H1 (cell line): ENCODE results near the gene MACROD1. TPM values are rescaled to one million over a fixed set of nuclear protein-coding genes. Genes with fewer than 3 reads are reported as not detected.

Experiments
- CTCF ChIA-PET: fragments of 300-600 bp; sonication (Branson Sonifier 250); formaldehyde crosslinking; loops from one replicate; lab custom pipeline; 2021; ENCODE audit not compliant: partially characterized antibody; lab: Charles Lee
- POLR2A ChIA-PET: fragments of 300-600 bp; sonication (Branson Sonifier 250); formaldehyde crosslinking; loops from one replicate; lab custom pipeline; 2021; ENCODE audit warnings: inconsistent platforms; ENCODE audit not compliant: partially characterized antibody; lab: Charles Lee
- DNase-seq, 2 experiments: peaks; one replicate each; pipeline versions ENCODE4 v3.0.0 to v3.0.0-alpha.2; 2010 to 2022; ENCODE audit warnings: low spot score in 2 of 2, low read depth in 1 of 2, mixed read lengths in 1 of 2
- FAIRE-seq: peaks from 2 replicates; lab custom pipeline; 2011; peaks lifted over from hg19 to GRCh38; lab: Jason Lieb, UNC
- H2AFZ ChIP-seq: 2 replicates; pipeline ENCODE4 v1.8.1; 2012; ENCODE audit warnings: low read length, inconsistent platforms
- H2AK5ac ChIP-seq: 2 replicates; pipeline ENCODE4 v1.6.1; 2013; ENCODE audit warnings: low read depth, low read length
- H2BK120ac ChIP-seq: replicated peaks from 2 replicates; pipeline ENCODE3; 2013; ENCODE audit warnings: low read depth, low read length, inconsistent platforms
- H2BK12ac ChIP-seq: 2 replicates; pipeline ENCODE4 v1.6.1; 2013; ENCODE audit warnings: low read depth, low read length
- H2BK15ac ChIP-seq: 2 replicates; pipeline ENCODE4 v1.6.1; 2013; ENCODE audit warnings: low read length
- H2BK20ac ChIP-seq: 2 replicates; pipeline ENCODE4 v1.6.1; 2013; ENCODE audit warnings: low read length
- H2BK5ac ChIP-seq: 2 replicates; pipeline ENCODE4 v1.6.1; 2013; ENCODE audit warnings: low read depth, low read length
- H3K14ac ChIP-seq: 2 replicates; pipeline ENCODE4 v1.6.1; 2013; ENCODE audit warnings: inconsistent platforms; ENCODE audit not compliant: insufficient read length
- H3K18ac ChIP-seq: 2 replicates; pipeline ENCODE4 v1.6.1; 2013; ENCODE audit warnings: low read length; ENCODE audit errors: extremely low read depth
- H3K23ac ChIP-seq: 2 replicates; pipeline ENCODE4 v1.6.1; 2013; ENCODE audit warnings: inconsistent platforms; ENCODE audit not compliant: insufficient read length
- H3K23me2 ChIP-seq: 2 replicates; pipeline ENCODE4 v1.6.1; 2013; ENCODE audit warnings: low read depth, low read length
- H3K27ac ChIP-seq: 2 replicates; pipeline ENCODE4 v1.6.1; 2011; ENCODE audit warnings: low read depth, low read length, inconsistent platforms
- H3K27me3 ChIP-seq, 4 experiments: replicated peaks in 1 of 4; 1 replicate in 1 of 4; 2 replicates in 3 of 4; pipeline versions ENCODE4 v1.6.1 to v1.8.1; 2011 to 2013; ENCODE audit warnings: low read length in 3 of 4, mild to moderate bottlenecking in 3 of 4, inconsistent platforms in 2 of 4, mixed read lengths in 2 of 4, moderate library complexity in 1 of 4; ENCODE audit not compliant: control insufficient read depth in 3 of 4, insufficient read depth in 3 of 4; ENCODE audit errors: extremely low read depth in 1 of 4
- H3K36me3 ChIP-seq, 4 experiments: 2 replicates each; pipeline versions ENCODE4 v1.6.1 to v1.8.1; 2011 to 2013; ENCODE audit warnings: mild to moderate bottlenecking in 4 of 4, low read length in 3 of 4, moderate library complexity in 2 of 4, control low read depth in 1 of 4, inconsistent platforms in 1 of 4; ENCODE audit not compliant: insufficient read depth in 4 of 4, control insufficient read depth in 2 of 4
- H3K4ac ChIP-seq: replicated peaks from 2 replicates; pipeline ENCODE3; 2013; ENCODE audit warnings: low read length, low read depth, mixed read lengths, inconsistent platforms; ENCODE audit not compliant: insufficient read length
- H3K4me1 ChIP-seq, 4 experiments: replicated peaks in 1 of 4; 1 replicate in 1 of 4; 2 replicates in 3 of 4; pipeline versions ENCODE4 v1.6.1 to v1.8.1; 2011 to 2013; ENCODE audit warnings: low read length in 3 of 4, inconsistent platforms in 2 of 4, mixed read lengths in 1 of 4; ENCODE audit not compliant: insufficient read depth in 4 of 4, control insufficient read depth in 3 of 4
- H3K4me2 ChIP-seq, 2 experiments: 2 replicates each; pipeline versions ENCODE4 v1.6.1 to v1.8.1; 2011 to 2013; ENCODE audit warnings: low read depth in 2 of 2, low read length in 2 of 2, control low read depth in 1 of 2, inconsistent platforms in 1 of 2, mild to moderate bottlenecking in 1 of 2; ENCODE audit not compliant: insufficient read depth in 1 of 2
- H3K4me3 ChIP-seq, 4 experiments: fragments of 200-600, 300-600 bp in 1 of 4; sonication (generic), shearing (Covaris generic), sonication (Bioruptor Twin) in 1 of 4; 2 replicates each; pipeline versions ENCODE4 v1.5.1 to v1.8.1; 2011 to 2016; ENCODE audit warnings: low read length in 4 of 4, low read depth in 3 of 4, control low read depth in 2 of 4, inconsistent platforms in 2 of 4, mild to moderate bottlenecking in 2 of 4, mixed read lengths in 1 of 4, moderate library complexity in 1 of 4; ENCODE audit not compliant: insufficient read depth in 2 of 4; ENCODE audit errors: extremely low read depth in 1 of 4
- H3K56ac ChIP-seq: replicated peaks from 2 replicates; pipeline ENCODE3; 2013; ENCODE audit warnings: low read depth, mild to moderate bottlenecking, mixed read lengths, low read length, inconsistent platforms; ENCODE audit not compliant: insufficient read length
- H3K79me1 ChIP-seq: 2 replicates; pipeline ENCODE4 v1.6.1; 2013; ENCODE audit warnings: low read depth, low read length, control low read depth
- H3K79me2 ChIP-seq, 2 experiments: 2 replicates each; pipeline versions ENCODE4 v1.6.1 to v1.8.1; 2012 to 2013; ENCODE audit warnings: low read length in 2 of 2, mild to moderate bottlenecking in 2 of 2, inconsistent platforms in 1 of 2; ENCODE audit not compliant: insufficient read depth in 2 of 2, control insufficient read depth in 1 of 2
- H3K9ac ChIP-seq, 4 experiments: replicated peaks in 1 of 4; 1 replicate in 1 of 4; 2 replicates in 3 of 4; pipeline versions ENCODE4 v1.6.1 to v1.8.1; 2011 to 2013; ENCODE audit warnings: low read depth in 3 of 4, low read length in 3 of 4, control low read depth in 2 of 4, mild to moderate bottlenecking in 2 of 4, moderate library complexity in 2 of 4, inconsistent platforms in 1 of 4; ENCODE audit errors: extremely low read depth in 1 of 4
- H3K9me3 ChIP-seq, 2 experiments: 2 replicates each; pipeline versions ENCODE4 v1.6.1 to v1.8.1; 2012 to 2013; ENCODE audit warnings: mild to moderate bottlenecking in 2 of 2, moderate library complexity in 2 of 2, control low read depth in 1 of 2, inconsistent platforms in 1 of 2, low read depth in 1 of 2, low read length in 1 of 2, mixed read lengths in 1 of 2; ENCODE audit not compliant: insufficient read depth in 2 of 2
- H4K20me1 ChIP-seq, 2 experiments: replicated peaks in 1 of 2; 2 replicates each; pipeline versions ENCODE3 to v1.8.1; 2011 to 2013; ENCODE audit warnings: inconsistent platforms in 2 of 2, low read length in 2 of 2, mild to moderate bottlenecking in 1 of 2; ENCODE audit not compliant: insufficient read depth in 2 of 2, control insufficient read depth in 1 of 2
- H4K5ac ChIP-seq: 2 replicates; pipeline ENCODE4 v1.6.1; 2013; ENCODE audit warnings: low read length, low read depth, mixed read lengths, inconsistent platforms; ENCODE audit not compliant: insufficient read length
- H4K8ac ChIP-seq: 2 replicates; pipeline ENCODE4 v1.8.0; 2013; ENCODE audit warnings: mild to moderate bottlenecking, moderate library complexity, low read length, inconsistent platforms; ENCODE audit not compliant: insufficient read depth; ENCODE audit errors: extremely low read depth
- H4K91ac ChIP-seq: replicated peaks from 2 replicates; pipeline ENCODE3; 2013; ENCODE audit warnings: low read length, mixed read lengths, inconsistent platforms; ENCODE audit not compliant: insufficient read length
- CEBPB ChIP-seq: IDR thresholded peaks from 2 replicates; pipeline ENCODE4 v1.6.1; 2012; ENCODE audit warnings: low read depth, low read length
- TAF1 ChIP-seq: IDR thresholded peaks from 2 replicates; pipeline ENCODE4 v1.6.1; 2011; ENCODE audit warnings: mild to moderate bottlenecking, low read depth, low read length
- ZNF274 ChIP-seq: IDR thresholded peaks from 2 replicates; pipeline ENCODE4 v1.7.0; 2012; ENCODE audit warnings: low read length, borderline replicate concordance; ENCODE audit errors: extremely low read depth
- WGBS, 2 experiments: shearing (Covaris generic) in 1 of 2; methylation state at CpG; one replicate each; pipeline versions ENCODE4 v1.1.6 to v1.1.7; 2013 to 2015; ENCODE audit warnings: low lambda C conversion rate in 2 of 2, mixed read lengths in 2 of 2, inconsistent platforms in 1 of 2, low coverage in 1 of 2, missing lambda C conversion rate in 1 of 2; ENCODE audit not compliant: insufficient replicate concordance in 2 of 2, insufficient coverage in 1 of 2, insufficient read length in 1 of 2; ENCODE audit errors: extremely low coverage in 1 of 2, missing lambda C conversion rate in 1 of 2; 5-methylcytosine and 5-hydroxymethylcytosine counted together
- polyA plus RNA-seq, 7 experiments: library from polyadenylated mRNA; depleted of rRNA in 3 of 7; stranded (reverse) in 5 of 7; unstranded in 2 of 7; fragments of >200 nt in 5 of 7; fragments of 200-250 nt in 2 of 7; gene quantifications; 1 replicate in 5 of 7; 2 replicates in 1 of 7; 4 replicates in 1 of 7; pipeline versions ENCODE4 v1.2.1 to v1.2.3, GENCODE V29; 2011 to 2013; ENCODE audit warnings: missing spikeins in 2 of 7, mixed read lengths in 2 of 7
- total RNA-seq: library from RNA; stranded (reverse); fragmentation: NEBNext Ultra II Directional; extraction: Animal tissue kit (Norgen Biotek cat#: 25700); gene quantifications from 2 replicates; pipeline ENCODE4 v1.2.1, GENCODE V29; 2021

The MACROD1 gene
- total and polyA plus RNA-seq, 2 of the 8 experiments (the other 6 are each of a cell fraction or from before 2014, with no cell fraction given) = 19.5 to 34.1 TPM

- DNase-seq (no peak), FAIRE-seq (no peak)
- no peak overlapping the region for H3K4me3 ChIP-seq
- peaks cover 0 to 63% (median 24%) of the 10 kb centered on the region in 4 experiments; a peak in 6 of 7 replicates for H3K27me3 ChIP-seq
- no peaks in the 10 kb centered on the region for H3K79me2 ChIP-seq
- no peak overlapping the region for H3K4me2 ChIP-seq
- H3K23ac ChIP-seq = no peak overlapping the region
- H3K18ac ChIP-seq = no peak overlapping the region
- WGBS, 2 experiments = 89% methylated on average over 16 of the region's 16 CpGs; no CpG with 5 or more reads in 1 of the 2 experiments
- no peaks in the 10 kb centered on the region for H3K23me2 ChIP-seq
- H3K56ac ChIP-seq = no peak overlapping the region
- H3K27ac ChIP-seq = no peak overlapping the region
- ChIA-PET CTCF (interaction anchor here (0.5 to 11.5 kb wide), 8 partner anchors 9 to 137 kb away, joined by 3 to 165 read pairs (median 4); no protein-coding TSS in a partner anchor), POLR2A (interaction anchor here (1.3 kb wide), 1 partner anchor 138 kb away, joined by 3 read pairs; no protein-coding TSS in a partner anchor)
- H4K8ac ChIP-seq = no peak overlapping the region
- H3K79me1 ChIP-seq = peaks cover 3% of the 10 kb centered on the region
- H3K4me1 ChIP-seq = no peaks in the 10 kb centered on the region; a peak in 1 of 7 replicates
- H3K14ac ChIP-seq = no peak overlapping the region
- H2AK5ac ChIP-seq = no peak overlapping the region
- no peak overlapping the region for H2BK5ac ChIP-seq
- H3K36me3 ChIP-seq = no peaks in the 10 kb centered on the region
- no peak overlapping the region for H2BK12ac ChIP-seq
- H2BK20ac ChIP-seq = no peak overlapping the region
- no peak overlapping the region for H3K4ac ChIP-seq
- H2AFZ ChIP-seq = no peak overlapping the region
- H4K91ac ChIP-seq = no peak overlapping the region
- TF ChIP-seq CEBPB (no peak), ZNF274 (no peak), TAF1 (no peak)
- H2BK120ac ChIP-seq = no peak overlapping the region
- no peak overlapping the region for H3K9ac ChIP-seq
- H2BK15ac ChIP-seq = no peak overlapping the region
- H4K20me1 ChIP-seq = peaks cover 5 to 20% of the 10 kb centered on the region in 2 experiments
- H4K5ac ChIP-seq = no peak overlapping the region
- no peaks in the 10 kb centered on the region for H3K9me3 ChIP-seq
These were observed 27.5 kb downstream of the MACROD1 start for GRCh38 chr11:64138398-64138797.
